GM19351 (cell line): ENCODE data around the gene GPR32.
"Not testable (repeated sequence)": the region's sequence is repeated elsewhere in the genome, so short reads cannot be mapped to it uniquely, and the experiment has no call there.

ENCODE experiments used
- ATAC-seq: cut with Tn5 transposase; IDR thresholded peaks from one replicate; pipeline ENCODE4 v1.9.1; 2021; ENCODE audit warnings: mild to moderate bottlenecking, moderate library complexity; ENCODE audit not compliant: unreplicated experiment

The GPR32 gene

GRCh38 chr19:50779504-50780457 is 9.5 kb downstream of the GPR32 start:
- ATAC-seq = no peak

- ATAC-seq = no peak
Observed at GRCh38 chr19:50780753-50781435, 10.6 kb downstream of the GPR32 start.

- not testable (repeated sequence) for ATAC-seq
Observed at GRCh38 chr19:50783848-50784152, 13.5 kb downstream of the GPR32 start.

- ATAC-seq = no peak
Observed at GRCh38 chr19:50784710-50785109, 14.4 kb downstream of the GPR32 start.

GRCh38 chr19:50785329-50785728 is 15.1 kb downstream of the GPR32 start:
- ATAC-seq = no peak

- ATAC-seq = no peak
Observed at GRCh38 chr19:50790396-50790795, 20.1 kb downstream of the GPR32 start, which contains the start of gene ACP4. Gene ACP4 (plus strand): TSS chr19:50790415. CDS start chr19:50790415, 0 bp downstream.

- no peak for ATAC-seq
Observed at GRCh38 chr19:50790922-50791467, 20.7 kb downstream of the GPR32 start.

GRCh38 chr19:50791594-50792271 is 21.5 kb downstream of the GPR32 start:
- ATAC-seq = no peak

- ATAC-seq = no peak
Observed at GRCh38 chr19:50792272-50793250, 22.3 kb downstream of the GPR32 start.

- ATAC-seq = no peak
Observed at GRCh38 chr19:50793558-50794065, 23.3 kb downstream of the GPR32 start.

GRCh38 chr19:50794074-50794875 is 24.0 kb downstream of the GPR32 start:
- ATAC-seq = no peak

- ATAC-seq = no peak
Observed at GRCh38 chr19:50794876-50795663, 24.8 kb downstream of the GPR32 start.

GRCh38 chr19:50795664-50796073 is 25.4 kb downstream of the GPR32 start:
- ATAC-seq = no peak

GRCh38 chr19:50796128-50796633 is 25.9 kb downstream of the GPR32 start:
- ATAC-seq = no peak

GRCh38 chr19:50796634-50797428 is 26.6 kb downstream of the GPR32 start:
- no peak for ATAC-seq

GRCh38 chr19:50797429-50797780 is 27.1 kb downstream of the GPR32 start:
- no peak for ATAC-seq
